DOHH2 (cell line): ENCODE results near the gene DIP2C.

Experiments used
- H3F3A ChIP-seq: fragments of 200-600 bp; sonication (generic), shearing (Covaris generic); 2 replicates; pipeline ENCODE4 v1.6.0; 2016; ENCODE audit warnings: antibody characterized with exemption, mild to moderate bottlenecking; ENCODE audit not compliant: control insufficient read depth, insufficient read depth
- H3K27ac ChIP-seq: fragments of 200-600 bp; sonication (generic); 2 replicates; pipeline ENCODE4 v1.5.1; 2014; ENCODE audit warnings: low read depth, mild to moderate bottlenecking, low read length, moderate library complexity
- H3K27me3 ChIP-seq: fragments of 200-600 bp; sonication (generic); 2 replicates; pipeline ENCODE4 v1.6.1; 2014; ENCODE audit warnings: mild to moderate bottlenecking, low read length, mixed read lengths; ENCODE audit not compliant: control insufficient read depth
- H3K36me3 ChIP-seq: fragments of 200-600 bp; sonication (generic); 2 replicates; pipeline ENCODE4 v1.6.1; 2014; ENCODE audit warnings: mild to moderate bottlenecking, low read length, moderate library complexity, mixed read lengths; ENCODE audit not compliant: control insufficient read depth
- H3K4me1 ChIP-seq: fragments of 200-600 bp; sonication (generic); 2 replicates; pipeline ENCODE4 v1.6.1; 2014; ENCODE audit warnings: mild to moderate bottlenecking, low read length, mixed read lengths; ENCODE audit not compliant: control insufficient read depth
- H3K4me2 ChIP-seq: fragments of 200-600 bp; sonication (generic); 2 replicates; pipeline ENCODE4 v1.6.0; 2014; ENCODE audit warnings: mild to moderate bottlenecking, low read length, moderate library complexity
- H3K4me3 ChIP-seq: fragments of 200-600 bp; sonication (generic); 2 replicates; pipeline ENCODE4 v1.5.1; 2014; ENCODE audit warnings: mild to moderate bottlenecking, low read length, mixed read lengths
- H3K79me2 ChIP-seq: fragments of 200-600 bp; sonication (generic); 2 replicates; pipeline ENCODE4 v1.6.1; 2014; ENCODE audit warnings: mild to moderate bottlenecking, low read length, mixed read lengths; ENCODE audit not compliant: control insufficient read depth
- H3K9me2 ChIP-seq: fragments of 200-600 bp; sonication (generic); replicated peaks from 2 replicates; pipeline ENCODE4 v1.6.1; 2014; ENCODE audit warnings: mild to moderate bottlenecking, low read length, mixed read lengths; ENCODE audit not compliant: control insufficient read depth
- H3K9me3 ChIP-seq: fragments of 200-600 bp; sonication (generic); 2 replicates; pipeline ENCODE4 v1.6.1; 2014; ENCODE audit warnings: antibody characterized with exemption, low read length, mixed read lengths; ENCODE audit not compliant: control insufficient read depth, insufficient read depth
- H4K20me1 ChIP-seq: fragments of 200-600 bp; sonication (generic); 2 replicates; pipeline ENCODE4 v1.6.0; 2014; ENCODE audit warnings: low read depth, mild to moderate bottlenecking, antibody characterized with exemption, low read length, moderate library complexity; ENCODE audit not compliant: control insufficient read depth, insufficient read depth
- CTCF ChIP-seq: fragments of 200-600 bp; sonication (generic); IDR thresholded peaks from one replicate; pipeline ENCODE4 v1.5.1; 2014; ENCODE audit warnings: antibody characterized with exemption, mild to moderate bottlenecking, low read depth, low read length; ENCODE audit not compliant: poor library complexity, severe bottlenecking
- EZH2phosphoT487 ChIP-seq: fragments of 200-600 bp; sonication (generic); IDR thresholded peaks from 2 replicates; pipeline ENCODE4 v1.6.1; 2017; ENCODE audit warnings: borderline replicate concordance, mild to moderate bottlenecking, antibody characterized with exemption, low read length, moderate library complexity, mixed read lengths

The DIP2C gene

GRCh38 chr10:234708-235406, 454.6 kb downstream of the DIP2C start:
- Histone ChIP-seq H3K4me1 (peaks cover 24% of the 10 kb centered on the region), H3K9me3 (no peaks in the 10 kb centered on the region), H3K36me3 (no peaks in the 10 kb centered on the region), H3K27ac (no peak overlapping the region), H3K79me2 (no peaks in the 10 kb centered on the region), H3K27me3 (no peaks in the 10 kb centered on the region), H3K9me2 (no peaks in the 10 kb centered on the region), H4K20me1 (no peaks in the 10 kb centered on the region), H3F3A (no peaks in the 10 kb centered on the region), H3K4me3 (no peak overlapping the region), H3K4me2 (no peak overlapping the region)
- TF ChIP-seq CTCF (no peak), EZH2phosphoT487 (no peak)

- Histone ChIP-seq H3K36me3 (no peaks in the 10 kb centered on the region), H4K20me1 (no peaks in the 10 kb centered on the region), H3K27ac (no peak overlapping the region), H3F3A (no peaks in the 10 kb centered on the region), H3K79me2 (no peaks in the 10 kb centered on the region), H3K4me2 (no peak overlapping the region), H3K4me3 (no peak overlapping the region), H3K27me3 (peaks cover 4% of the 10 kb centered on the region; the same call in 1 of the 2 replicates), H3K9me2 (no peaks in the 10 kb centered on the region), H3K9me3 (no peaks in the 10 kb centered on the region), H3K4me1 (peaks cover 23% of the 10 kb centered on the region)
- TF ChIP-seq EZH2phosphoT487, result no peak
- TF ChIP-seq CTCF, result no peak
These were observed 456.6 kb downstream of the DIP2C start for GRCh38 chr10:232878-233277.

GRCh38 chr10:232061-232460, 457.4 kb downstream of the DIP2C start:
- Histone ChIP-seq H3K79me2 (no peaks in the 10 kb centered on the region), H3K36me3 (no peaks in the 10 kb centered on the region), H3K27me3 (peaks cover 8% of the 10 kb centered on the region), H3K9me3 (no peaks in the 10 kb centered on the region), H4K20me1 (no peaks in the 10 kb centered on the region), H3K4me2 (no peak overlapping the region), H3K27ac (no peak overlapping the region), H3K9me2 (no peaks in the 10 kb centered on the region), H3K4me3 (no peak overlapping the region), H3F3A (no peaks in the 10 kb centered on the region), H3K4me1 (peaks cover 16% of the 10 kb centered on the region)
- TF ChIP-seq EZH2phosphoT487, result no peak
- no peak for TF ChIP-seq CTCF
